Fibroblast of skin of left biceps (primary cell): Measurements from ENCODE around the gene NAA11.

ENCODE experiments used
- DNase-seq, 2 experiments: peaks; one replicate each; pipeline ENCODE4 v3.0.0-alpha.2; 2013; ENCODE audit warnings: low read depth in 2 of 2

NAA11 gene

DNA sequence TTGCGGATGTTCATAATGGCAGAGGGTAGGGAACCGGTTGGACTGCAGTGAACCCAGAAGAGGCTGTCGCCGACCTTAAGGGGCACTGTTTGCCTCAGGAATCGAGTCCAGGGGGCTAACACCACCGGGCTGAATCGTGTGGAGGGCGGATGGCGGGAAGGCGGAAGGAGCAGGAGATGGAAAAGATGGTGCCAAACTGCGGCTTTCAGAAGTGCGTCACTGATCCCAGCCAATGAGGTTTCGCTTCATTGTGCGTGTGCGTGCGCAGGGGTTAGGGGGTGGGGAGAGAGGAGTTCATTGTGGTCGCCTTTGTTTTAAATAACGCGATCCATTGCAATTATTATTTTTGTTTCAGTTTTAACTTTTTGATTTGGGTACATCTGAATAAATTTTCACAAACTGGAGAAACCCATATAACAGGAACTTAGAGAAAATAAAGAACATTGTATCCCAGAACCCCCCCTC, at the start of gene NAA11:
TSS of gene NAA11 (minus strand) at position 198 of the 465 bp plus-strand sequence. CDS start at position 14, 184 bp downstream.
- no peak for DNase-seq

DNA sequence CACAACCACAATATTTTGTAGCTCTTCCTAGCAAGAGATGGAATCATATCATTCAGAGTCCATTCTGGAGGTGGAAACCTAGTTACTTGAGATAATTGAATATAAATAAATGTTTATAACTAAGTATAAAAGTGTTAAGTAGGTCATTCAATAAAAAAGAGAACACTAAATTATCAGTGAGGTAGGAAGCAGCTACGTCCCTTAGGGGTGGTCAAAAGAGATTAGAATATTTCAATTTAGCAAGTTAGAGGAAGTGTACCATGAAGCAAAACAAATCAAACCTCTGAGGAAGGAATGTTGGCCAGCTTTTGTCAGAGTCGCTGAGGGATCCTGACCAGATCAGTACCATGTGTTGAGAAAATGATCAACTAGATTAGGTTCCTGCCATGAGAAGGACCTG, 44.2 kb upstream of the NAA11 start:
- DNase-seq, result no peak

- no peak for DNase-seq
Measured at GRCh38 chr4:79367096-79367495, 41.2 kb upstream of the NAA11 start.

GRCh38 chr4:79366422-79366821, 40.6 kb upstream of the NAA11 start:
- no peak for DNase-seq

- no peak for DNase-seq
Measured at GRCh38 chr4:79364061-79364460, 38.2 kb upstream of the NAA11 start.

DNA sequence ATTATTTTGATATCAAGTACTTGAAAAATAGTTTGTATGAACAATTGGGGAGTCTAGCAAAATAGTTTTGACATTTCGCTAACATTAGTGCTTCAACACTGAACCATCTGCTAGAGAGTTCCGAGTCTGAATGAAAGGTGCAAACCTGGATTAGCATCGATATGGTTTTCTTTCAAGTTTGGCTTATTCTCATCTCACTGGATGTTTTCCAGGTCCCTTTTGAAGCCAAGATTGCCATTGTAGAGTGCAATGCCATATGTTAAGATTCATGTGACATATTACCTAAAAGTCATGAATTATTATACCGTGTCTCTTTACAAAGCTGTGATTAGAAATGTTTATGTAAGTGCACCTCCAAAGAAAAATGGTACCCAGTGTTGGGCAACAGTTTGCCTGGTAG, 36.8 kb upstream of the NAA11 start:
- no peak for DNase-seq

DNA sequence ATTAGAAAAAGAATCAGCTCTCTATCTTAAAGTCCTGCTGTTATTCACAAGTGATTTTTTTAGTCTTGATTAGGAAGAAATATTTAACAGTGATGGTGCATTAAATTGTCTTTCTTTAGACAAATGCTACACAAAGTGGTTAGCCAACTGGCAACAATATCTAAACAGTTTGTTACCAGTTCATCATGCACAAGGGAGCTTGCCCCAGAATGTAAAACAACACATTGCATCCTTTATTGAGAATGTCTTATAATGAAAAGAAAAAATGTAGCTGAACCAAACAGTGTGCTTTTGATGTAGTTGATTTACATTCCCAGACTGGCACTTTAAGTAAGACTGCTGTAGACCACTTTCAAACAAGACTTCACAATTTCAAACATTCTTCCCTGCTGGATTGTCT, 34.1 kb upstream of the NAA11 start:
- DNase-seq, result no peak

DNA sequence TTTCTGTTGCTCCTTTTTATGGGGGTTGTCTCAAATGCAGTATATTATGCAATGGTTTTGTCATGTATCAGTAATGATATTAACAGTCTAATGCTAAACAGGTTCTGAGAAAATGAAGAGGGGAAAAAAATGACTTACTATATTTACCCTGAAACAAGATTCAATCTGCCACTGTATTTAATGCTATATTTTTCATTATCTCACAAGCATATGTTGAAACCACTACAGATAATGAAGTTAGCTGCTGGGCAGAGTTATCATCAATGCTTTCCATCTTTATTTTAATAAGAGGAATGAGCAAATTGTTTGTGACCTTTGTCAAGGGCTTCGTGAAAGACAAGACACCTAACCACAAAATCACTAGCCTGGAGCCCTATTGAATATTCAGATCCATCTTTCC, 32.6 kb upstream of the NAA11 start:
- no peak for DNase-seq

DNA sequence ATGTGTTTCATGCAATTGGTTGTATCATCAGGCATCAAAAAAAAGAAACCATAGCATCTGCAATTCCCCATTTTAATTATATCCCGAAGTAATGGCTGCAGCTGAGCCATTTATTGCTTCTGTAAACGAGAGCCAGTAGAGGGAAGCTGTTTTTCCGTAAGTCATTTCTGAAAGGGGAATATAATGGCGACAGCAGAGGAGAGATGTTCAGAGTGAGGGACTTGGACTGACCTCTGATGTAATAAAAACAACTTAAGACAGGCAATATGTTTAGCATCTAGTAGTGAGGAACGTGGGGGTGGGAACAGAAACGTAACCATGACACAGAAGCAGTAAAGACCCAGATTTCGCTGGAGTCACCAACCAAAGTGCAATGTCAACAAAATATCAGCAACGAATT, 31.5 kb upstream of the NAA11 start:
- DNase-seq, result no peak

- no peak for DNase-seq
Measured at GRCh38 chr4:79353075-79353474, 27.2 kb upstream of the NAA11 start.

DNA sequence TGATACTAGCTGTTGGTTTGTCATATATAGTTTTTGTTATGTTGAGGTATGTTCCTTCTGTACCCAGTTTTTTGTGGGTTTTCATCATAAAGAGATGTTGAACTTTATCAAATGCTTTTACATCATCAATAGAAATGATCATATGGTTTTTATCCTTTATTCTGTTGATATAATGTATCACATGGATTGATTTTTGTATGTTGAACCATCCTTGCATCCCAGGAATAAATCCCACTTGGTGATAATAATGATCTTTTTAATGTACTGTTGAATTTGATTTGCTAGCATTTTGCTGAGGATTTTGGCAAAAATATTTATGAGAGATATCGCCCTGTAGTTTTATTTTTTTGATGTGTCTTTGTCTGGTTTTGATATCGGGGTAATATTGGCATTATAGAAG, 22.5 kb upstream of the NAA11 start:
- no peak for DNase-seq

DNA sequence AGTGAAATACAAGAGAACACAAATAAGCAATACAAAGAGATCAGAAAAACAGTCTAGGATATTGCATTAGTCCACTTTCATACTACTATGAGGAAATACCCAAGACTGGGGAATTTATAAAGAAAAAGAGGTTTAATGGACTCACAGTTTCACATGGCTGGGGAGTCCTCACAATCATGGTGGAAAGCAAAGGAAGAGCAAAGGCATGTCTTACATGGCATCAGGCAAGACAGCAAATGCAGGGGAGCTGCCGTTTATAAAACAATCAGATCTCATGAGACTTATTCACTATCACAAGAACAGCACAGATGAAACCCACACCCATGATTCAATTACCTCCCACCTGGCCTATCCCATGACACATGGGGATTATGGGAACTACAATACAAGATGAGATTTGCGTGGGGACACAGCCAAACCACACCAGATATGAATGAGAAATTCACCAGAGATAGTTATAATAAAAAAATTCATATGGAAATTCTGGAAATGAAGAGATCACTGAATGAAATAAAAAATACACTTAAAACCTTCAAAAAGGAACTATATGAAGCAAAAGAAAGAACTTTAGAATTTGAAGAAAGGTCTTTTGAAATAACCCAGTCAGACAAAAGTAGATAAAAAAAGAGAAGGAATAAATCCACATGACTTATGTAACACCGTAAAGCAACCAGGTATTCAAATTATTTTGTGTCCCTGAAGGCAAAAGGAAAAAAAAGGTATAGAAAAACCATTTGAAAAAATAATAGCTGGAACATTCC, 16.2 kb upstream of the NAA11 start:
- no peak for DNase-seq

DNA sequence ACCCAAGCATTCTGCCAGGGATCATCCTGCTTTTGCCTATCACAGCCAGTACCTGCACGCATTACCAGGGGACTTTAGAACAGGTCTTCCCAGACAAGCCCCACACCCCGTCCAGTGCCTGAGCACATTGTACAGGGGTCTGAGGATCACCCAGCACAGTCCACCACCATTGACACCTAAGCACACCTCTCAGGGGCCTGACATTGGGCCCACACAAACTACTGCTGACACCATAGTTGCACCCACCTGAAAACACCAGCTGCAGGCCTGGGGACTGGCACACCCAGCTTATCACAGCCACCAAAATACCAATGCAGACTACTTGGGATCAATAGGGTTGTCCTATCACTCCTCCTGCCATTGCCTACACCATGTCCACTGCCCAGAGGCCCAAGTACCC, 14.7 kb upstream of the NAA11 start:
- DNase-seq, result no peak

GRCh38 chr4:79338148-79338547, 12.3 kb upstream of the NAA11 start:
- DNase-seq, result no peak

GRCh38 chr4:79334783-79335182, 8.9 kb upstream of the NAA11 start:
- DNase-seq, result no peak

DNA sequence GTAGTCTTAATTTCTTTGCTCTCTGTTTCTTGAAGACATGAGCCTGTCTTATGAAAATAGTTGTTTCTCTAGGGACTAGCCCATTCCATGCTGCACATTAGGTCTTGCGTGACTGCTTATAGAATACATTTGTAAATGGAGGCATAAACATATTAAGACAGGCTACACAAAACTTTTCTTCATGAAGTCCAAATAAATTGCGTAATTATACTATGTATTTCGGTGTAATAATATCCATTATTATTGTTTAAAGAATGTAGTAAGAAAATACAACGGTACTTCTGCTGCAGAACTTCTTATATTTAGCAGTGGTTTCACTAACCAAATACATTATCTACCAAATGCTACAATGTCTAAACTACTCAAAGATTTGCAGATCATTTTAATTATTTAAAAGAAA, 8.5 kb upstream of the NAA11 start:
- no peak for DNase-seq

DNA sequence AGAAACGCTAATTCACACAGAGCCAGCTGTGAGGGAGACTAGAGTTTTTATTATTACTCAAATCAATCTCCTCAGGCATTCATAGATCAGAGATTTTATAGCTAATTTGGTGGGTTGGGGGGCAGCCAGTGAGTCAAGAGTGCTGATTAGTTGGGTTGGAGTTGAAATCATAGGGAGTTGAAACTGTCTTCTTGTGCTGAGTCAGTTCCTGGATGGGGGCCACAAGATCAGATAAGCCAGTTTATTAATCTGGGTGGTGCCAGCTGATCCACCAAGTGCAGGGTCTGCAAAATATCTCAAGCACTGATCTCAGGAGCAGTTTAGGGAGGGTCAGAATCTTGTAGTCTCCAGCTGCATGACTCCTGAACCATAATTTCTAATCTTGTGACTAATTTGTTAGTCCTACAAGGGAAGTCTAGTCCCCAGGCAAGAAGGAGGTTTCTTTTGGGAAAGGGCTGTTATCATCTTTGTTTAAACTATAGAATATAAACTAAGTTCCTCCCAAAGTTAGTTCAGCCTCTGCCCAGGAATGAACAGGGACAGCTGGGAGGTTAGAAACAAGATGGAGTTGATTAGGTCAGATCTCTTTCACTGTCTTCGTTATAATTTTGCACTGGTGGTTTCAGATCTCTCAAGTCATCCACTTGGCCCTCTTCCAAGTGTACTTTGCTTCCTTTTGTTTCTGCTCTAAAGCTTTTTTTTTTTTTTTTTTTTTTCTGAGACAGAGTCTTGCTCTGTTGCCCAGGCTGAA, 5.4 kb upstream of the NAA11 start:
- DNase-seq, result peak in 1 of 2 experiments; percentile 1

DNA sequence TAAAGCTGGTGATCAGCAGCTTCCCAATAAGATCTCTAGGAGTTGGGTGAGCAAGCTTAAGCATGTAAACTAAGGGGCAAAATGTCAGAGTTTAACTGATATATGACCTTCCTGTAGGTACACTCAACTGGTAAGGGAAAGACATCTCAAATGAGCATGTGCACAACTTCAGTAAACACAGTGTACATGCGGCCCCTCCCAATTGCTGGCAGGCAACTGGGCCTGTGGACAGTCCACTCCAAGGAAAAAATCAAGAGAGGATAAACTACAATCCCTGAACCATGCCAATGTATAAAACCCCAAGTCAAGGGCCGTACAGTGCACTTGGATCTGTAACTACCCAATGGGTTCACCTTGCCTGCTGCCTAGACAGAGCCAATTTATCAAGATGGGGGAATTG, 4.9 kb upstream of the NAA11 start:
- DNase-seq, result no peak

GRCh38 chr4:79325436-79325835, 425 bp downstream of the NAA11 start:
- DNase-seq, result no peak

GRCh38 chr4:79319975-79320374, 5.9 kb downstream of the NAA11 start:
- DNase-seq, result no peak

DNA sequence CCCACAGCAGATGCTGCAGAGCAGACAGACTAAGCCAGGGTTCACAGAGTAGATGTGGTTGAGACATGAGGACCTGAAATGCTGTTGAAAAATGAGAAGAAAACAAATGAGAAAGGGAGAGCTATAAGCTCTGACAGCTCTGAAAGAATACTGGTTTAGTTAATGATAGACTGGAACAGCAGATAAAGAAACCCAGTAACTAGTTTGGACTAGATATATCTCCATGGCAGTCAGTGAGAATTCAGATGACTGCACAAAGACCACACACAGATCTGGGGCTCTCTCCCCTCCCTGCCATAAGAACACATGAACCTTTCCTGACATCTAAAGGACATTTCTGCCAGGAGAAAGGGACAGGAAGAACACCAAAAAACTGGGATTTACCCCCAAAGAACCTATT, 8.2 kb downstream of the NAA11 start:
- DNase-seq, result no peak

GRCh38 chr4:79315891-79316290, 10.0 kb downstream of the NAA11 start:
- DNase-seq, result no peak

DNA sequence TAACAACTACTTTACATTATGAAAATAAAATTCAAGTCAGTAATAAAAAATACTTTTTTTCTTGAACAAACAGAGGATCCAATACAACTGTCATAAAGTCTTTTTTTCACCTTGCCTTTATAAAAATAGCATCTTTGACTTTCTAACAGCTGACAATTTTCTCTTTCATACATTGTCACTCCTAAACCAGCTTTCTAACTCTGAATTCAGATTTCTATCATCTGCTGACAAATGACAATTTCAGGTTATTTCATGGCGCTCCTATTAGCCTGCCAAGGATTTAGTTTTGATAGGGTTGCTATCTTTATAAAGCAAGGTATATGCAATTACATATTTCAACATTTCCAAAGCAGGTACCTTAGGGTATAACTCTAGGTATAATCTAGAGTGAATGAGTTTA, 14.6 kb downstream of the NAA11 start:
- DNase-seq, result no peak
